AG10803 (cell line): ENCODE results near the gene DBN1.

Experiments
- DNase-seq: peaks from one replicate; pipeline ENCODE4 v3.0.0; 2010; ENCODE audit warnings: low read depth
- H3K4me3 ChIP-seq: 2 replicates; pipeline ENCODE4 v1.5.1; 2011; ENCODE audit warnings: mild to moderate bottlenecking, low read length, control low read depth
- TF ChIP-seq, protein P1 (sequence below): conservative IDR thresholded peaks from 2 replicates; pipeline ENCODE4 v1.5.1; 2011; ENCODE audit warnings: mild to moderate bottlenecking, low read length, control low read depth, inconsistent platforms

DBN1 gene

DNA sequence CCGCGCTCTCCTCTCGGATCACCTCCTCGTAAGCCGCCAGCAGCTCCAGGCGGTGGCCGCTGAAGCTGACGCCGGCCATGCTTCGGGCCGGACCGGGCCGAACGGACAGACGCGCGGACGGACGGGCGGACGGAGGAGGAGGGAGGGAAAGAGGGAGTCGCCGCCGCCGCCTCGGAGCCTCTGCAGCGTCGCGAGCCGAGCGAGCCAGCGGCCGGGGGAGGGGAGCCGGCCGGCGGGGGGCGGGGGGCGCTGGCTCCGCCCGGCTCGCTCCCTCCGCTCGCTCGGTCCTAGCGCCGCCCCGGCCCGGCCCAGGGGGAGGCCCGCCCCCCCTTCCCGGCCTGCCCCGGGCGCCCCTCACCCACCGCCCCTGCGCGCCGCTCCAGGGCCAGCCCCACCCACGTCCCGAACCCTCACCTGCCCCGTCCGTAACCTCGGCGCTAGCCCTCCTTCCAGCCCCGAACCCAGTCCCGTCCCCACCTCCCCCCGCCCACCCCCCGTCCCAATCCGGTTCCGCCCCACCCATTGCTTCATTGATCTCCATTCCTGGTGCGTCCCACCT lies at the start of gene DBN1:
TSS of gene DBN1 (minus strand) at position 192 of the 559 bp plus-strand sequence. CDS start at position 79, 113 bp downstream.
- H3K4me3 ChIP-seq: peak within 1 kb of the TSS; percentile 88
- TF ChIP-seq, protein P1, sequence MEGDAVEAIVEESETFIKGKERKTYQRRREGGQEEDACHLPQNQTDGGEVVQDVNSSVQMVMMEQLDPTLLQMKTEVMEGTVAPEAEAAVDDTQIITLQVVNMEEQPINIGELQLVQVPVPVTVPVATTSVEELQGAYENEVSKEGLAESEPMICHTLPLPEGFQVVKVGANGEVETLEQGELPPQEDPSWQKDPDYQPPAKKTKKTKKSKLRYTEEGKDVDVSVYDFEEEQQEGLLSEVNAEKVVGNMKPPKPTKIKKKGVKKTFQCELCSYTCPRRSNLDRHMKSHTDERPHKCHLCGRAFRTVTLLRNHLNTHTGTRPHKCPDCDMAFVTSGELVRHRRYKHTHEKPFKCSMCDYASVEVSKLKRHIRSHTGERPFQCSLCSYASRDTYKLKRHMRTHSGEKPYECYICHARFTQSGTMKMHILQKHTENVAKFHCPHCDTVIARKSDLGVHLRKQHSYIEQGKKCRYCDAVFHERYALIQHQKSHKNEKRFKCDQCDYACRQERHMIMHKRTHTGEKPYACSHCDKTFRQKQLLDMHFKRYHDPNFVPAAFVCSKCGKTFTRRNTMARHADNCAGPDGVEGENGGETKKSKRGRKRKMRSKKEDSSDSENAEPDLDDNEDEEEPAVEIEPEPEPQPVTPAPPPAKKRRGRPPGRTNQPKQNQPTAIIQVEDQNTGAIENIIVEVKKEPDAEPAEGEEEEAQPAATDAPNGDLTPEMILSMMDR: no peak
- DNase-seq: peak; percentile 57

DNA sequence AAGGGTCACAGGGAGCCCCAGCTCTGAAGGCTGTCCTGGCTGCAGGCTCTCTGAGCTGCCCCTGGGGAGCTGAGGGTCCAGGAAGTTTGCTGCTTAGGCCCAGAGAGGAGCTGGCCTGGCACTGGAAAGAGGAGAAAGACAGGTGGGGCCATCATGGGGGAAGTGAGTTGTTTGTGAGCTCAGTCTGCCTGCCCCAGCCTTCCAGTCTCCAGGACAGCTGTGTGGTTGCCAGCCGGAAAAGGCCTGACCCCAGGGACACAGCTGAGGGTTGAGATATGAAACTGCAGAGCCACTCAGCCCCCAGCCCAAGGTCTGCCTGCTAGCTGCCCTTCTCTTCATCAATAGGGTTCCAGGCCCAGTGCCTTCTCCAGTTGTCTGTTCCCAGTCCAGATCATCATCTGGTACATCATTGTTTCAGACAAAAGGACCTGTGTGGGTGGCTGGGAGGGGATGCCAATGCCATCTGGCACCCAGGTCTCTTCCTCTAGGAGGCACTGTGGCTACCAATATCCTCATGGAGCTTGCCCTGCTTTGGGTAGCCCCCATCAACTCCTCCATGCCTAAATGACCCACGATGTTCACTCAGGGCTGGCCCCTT lies 47.6 kb upstream of the DBN1 start:
- H3K4me3 ChIP-seq: no peak overlapping the region
- TF ChIP-seq, protein P1: peak; percentile 15
- no peak for DNase-seq

DNA sequence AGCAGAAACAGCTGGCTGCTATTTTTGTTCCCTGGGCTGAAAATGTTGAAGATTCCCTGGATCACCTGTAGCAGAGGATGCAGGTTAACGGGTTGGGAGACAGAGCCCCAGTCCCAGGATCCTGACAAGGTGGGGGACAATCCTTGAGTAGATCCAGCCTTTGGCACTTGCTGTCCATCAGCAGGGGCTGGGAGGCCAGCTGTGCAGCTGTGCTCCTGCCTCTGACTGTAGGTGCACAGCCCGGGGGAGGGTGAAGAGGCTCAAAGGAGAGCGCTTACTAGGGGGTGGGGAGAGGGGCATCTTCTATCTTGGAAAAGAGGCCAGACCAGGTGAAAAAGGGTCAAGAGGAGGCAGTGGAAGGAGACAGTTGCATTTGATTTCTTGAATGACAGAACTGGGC lies 46.8 kb upstream of the DBN1 start:
- no peak overlapping the region for H3K4me3 ChIP-seq
- TF ChIP-seq, protein P1: no peak
- DNase-seq: no peak

DNA sequence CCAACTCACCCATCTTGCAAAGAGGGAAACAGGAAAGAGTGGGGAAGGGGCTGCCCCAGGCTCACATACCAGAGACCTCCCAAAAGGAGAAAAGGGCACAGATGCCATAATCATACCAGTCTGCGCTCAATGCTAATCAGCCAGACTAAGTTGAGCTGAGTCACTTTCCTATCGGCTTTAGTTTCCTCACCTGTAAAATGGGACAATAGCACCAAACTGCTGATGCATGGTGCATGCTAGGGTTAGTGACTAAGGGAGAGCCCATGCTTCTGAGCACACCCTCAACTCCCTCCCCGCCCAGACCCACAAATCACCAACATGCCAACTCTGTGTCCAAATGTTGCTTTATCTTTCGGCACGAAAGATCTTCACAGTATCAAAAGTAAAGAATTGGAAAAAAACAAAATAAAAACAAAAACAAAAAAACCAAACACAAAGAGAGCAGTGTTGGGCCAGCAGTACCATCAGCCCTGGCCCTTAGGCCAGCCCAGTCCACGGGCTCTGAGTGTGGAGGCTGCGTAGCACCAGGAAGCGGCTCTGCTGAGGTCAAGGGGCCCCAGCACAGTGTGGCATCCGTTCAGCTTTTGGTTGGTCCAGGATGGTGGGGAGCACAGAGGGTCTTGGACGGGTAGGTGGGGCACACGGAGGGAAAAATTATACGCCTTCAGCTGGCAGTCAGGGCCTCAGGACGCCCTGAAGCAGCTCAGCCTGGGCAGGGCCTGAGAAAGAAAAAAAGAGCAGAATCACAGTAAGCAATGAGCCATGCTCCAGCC lies 46.2 kb upstream of the DBN1 start:
- TF ChIP-seq, protein P1: no peak
- no peak overlapping the region for H3K4me3 ChIP-seq
- no peak for DNase-seq

DNA sequence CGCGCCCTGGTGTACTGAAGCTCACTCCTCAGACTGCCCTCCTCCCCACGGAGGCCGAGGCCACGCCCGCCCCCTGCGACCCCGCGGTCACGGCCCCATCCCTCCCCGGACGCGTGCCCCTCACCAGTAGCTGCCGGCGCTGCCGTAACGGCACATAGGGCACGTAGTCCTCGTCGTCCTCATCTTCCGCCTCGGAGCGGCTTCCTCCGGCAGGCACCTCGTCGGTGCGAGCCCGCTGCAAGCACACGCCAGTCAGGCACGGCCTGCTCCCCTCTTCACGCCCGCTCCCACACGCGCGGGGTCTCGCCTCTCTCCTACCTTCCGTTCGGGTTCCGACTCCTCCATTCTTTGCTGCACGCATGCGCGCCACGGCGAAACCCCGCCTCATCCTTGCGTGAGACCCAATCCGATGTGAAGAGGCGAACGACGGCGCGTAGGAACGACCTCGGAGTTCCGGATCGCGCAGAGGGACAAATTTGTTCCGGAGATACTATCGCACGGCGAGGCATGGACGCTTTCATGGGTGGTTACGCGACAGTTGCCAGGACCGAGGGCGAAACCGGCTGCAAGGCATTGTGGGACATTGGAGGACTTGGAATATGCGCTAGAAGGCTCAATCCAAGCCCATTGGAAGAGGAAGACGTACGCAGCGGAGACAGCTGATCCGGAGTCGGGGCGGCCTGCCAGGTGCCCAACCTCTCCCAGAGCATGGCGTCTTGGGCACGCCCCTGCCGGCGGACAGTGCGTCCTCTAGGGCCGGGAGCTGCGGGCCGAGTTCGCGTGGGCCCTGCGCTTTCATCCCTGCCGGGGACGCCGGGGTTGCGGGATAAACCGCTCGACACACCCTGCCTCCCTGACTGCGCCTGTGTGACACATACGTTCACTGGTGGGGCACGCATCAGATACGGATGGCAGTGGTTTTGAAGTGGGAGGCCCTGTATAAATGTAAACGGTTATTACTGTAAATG lies 43.5 kb upstream of the DBN1 start, which contains the start of gene DDX41:
TSS of gene DDX41 (minus strand) at position 361 of the 968 bp plus-strand sequence. CDS start at position 345, 16 bp downstream.
- DNase-seq: peak; percentile 99
- peak within 1 kb of the TSS; percentile 100 for H3K4me3 ChIP-seq
- TF ChIP-seq, protein P1: no peak; the same call in 1 of the 2 replicates

DNA sequence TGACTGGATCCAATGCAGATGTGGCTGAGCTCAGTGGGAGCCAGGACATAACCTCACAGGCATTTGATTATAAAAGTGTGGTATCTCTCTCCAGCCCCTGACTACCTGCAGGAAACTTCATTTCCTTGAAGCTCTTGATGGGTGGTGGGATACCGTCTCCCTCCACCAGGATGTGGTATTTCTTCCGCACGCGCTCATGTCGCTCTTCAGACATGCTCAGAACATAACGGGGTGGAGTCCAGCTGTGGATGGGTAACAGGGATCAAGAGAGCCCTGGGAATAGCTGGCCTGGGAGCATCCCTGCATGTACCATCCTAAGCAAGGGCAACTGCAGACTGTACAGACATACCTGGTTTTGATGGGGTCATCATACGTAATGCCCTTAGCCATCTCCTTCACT lies 42.1 kb upstream of the DBN1 start:
- DNase-seq: no peak
- peak overlapping the region; percentile 100 for H3K4me3 ChIP-seq
- TF ChIP-seq, protein P1: no peak
